GM10248 (cell line): ENCODE measurements around the gene XIRP2.
"Not testable (repeated sequence)": the region's sequence is repeated elsewhere in the genome, so short reads cannot be mapped to it uniquely, and the experiment has no call there.

ENCODE experiments used
- CTCF ChIA-PET: fragments of 300-600 bp; sonication (Branson Sonifier 250); formaldehyde crosslinking; extraction: SDS; loops from one replicate; lab custom pipeline; 2021; ENCODE audit warnings: antibody characterized with exemption; lab: Yijun Ruan, JAX
- POLR2A ChIA-PET: fragments of 350-650 bp; sonication (Branson Sonifier 250); formaldehyde crosslinking; extraction: SDS; loops from one replicate; lab custom pipeline; 2020; ENCODE audit warnings: antibody characterized with exemption; lab: Yijun Ruan, JAX
- DNase-seq: peaks from one replicate; pipeline ENCODE4 v3.0.0; 2012; ENCODE audit errors: extremely low spot score
- CTCF ChIP-seq: IDR thresholded peaks from 2 replicates; pipeline ENCODE4 v1.5.1; 2012; ENCODE audit warnings: mild to moderate bottlenecking, low read depth; ENCODE audit errors: extremely low read depth, missing control alignments, control extremely low read depth

The XIRP2 gene

GRCh38 chr2:167265004-167265403 is 376.7 kb downstream of the XIRP2 start:
- ChIA-PET CTCF (interaction anchor here (1.7 to 2.1 kb wide), 2 partner anchors 11 to 854 kb away, joined by 3 to 8 read pairs; no protein-coding TSS in a partner anchor), POLR2A (no interaction called here)
- DNase-seq = no peak
- TF ChIP-seq CTCF = no peak

- TF ChIP-seq CTCF = no peak
- DNase-seq = no peak
- ChIA-PET CTCF (interaction anchor here (2.1 kb wide), 1 partner anchor 854 kb away, joined by 8 read pairs; no protein-coding TSS in a partner anchor), POLR2A (no interaction called here)
Measured at GRCh38 chr2:167265722-167266121, 377.4 kb downstream of the XIRP2 start.

- POLR2A ChIA-PET = not testable (repeated sequence)
Measured at GRCh38 chr2:167268245-167268644, 380.0 kb downstream of the XIRP2 start.

GRCh38 chr2:167271932-167272331 is 383.7 kb downstream of the XIRP2 start:
- CTCF ChIA-PET = no interaction called here
- POLR2A ChIA-PET = no interaction called here
- TF ChIP-seq CTCF = no peak
- no peak for DNase-seq

More at GRCh38 chr2:167268245-167268644, 380.0 kb downstream of the XIRP2 start:
- DNase-seq, CTCF ChIA-PET: not testable (repeated sequence)

- ChIA-PET POLR2A (no interaction called here), CTCF (no interaction called here)
- TF ChIP-seq CTCF = no peak
- no peak for DNase-seq
Measured at GRCh38 chr2:167275046-167275445, 386.8 kb downstream of the XIRP2 start.

- ChIA-PET CTCF (interaction anchor here (1.0 kb wide), 1 partner anchor 12 kb away, joined by 3 read pairs; no protein-coding TSS in a partner anchor), POLR2A (no interaction called here)
- TF ChIP-seq CTCF = no peak
- no peak for DNase-seq
Measured at GRCh38 chr2:167279810-167280209, 391.5 kb downstream of the XIRP2 start.

GRCh38 chr2:167287212-167287611 is 398.9 kb downstream of the XIRP2 start:
- DNase-seq = no peak
- no peak for TF ChIP-seq CTCF
- CTCF ChIA-PET = no interaction called here
- POLR2A ChIA-PET = no interaction called here
